MCF 10A (cell line): ENCODE measurements around the gene APOD. TPM values are rescaled to one million over a fixed set of nuclear protein-coding genes. Genes with fewer than 3 reads are reported as not detected.
A peak's percentile ranks its signal among the peaks of the same experiment; 100 is the strongest.

Experiments used
- BruUV-seq: library from RNA; stranded (reverse); fragments of 400-500 nt; replicated peaks from 2 replicates; lab custom pipeline; 2021; lab: Mats Ljungman, UMichigan
- CTCF ChIA-PET: fragments of 300-600 bp; sonication (Branson Sonifier 250); formaldehyde crosslinking; extraction: SDS; loops from one replicate; lab custom pipeline; 2021; ENCODE audit warnings: antibody characterized with exemption, inconsistent platforms; lab: Yijun Ruan, JAX
- POLR2A ChIA-PET: fragments of 300-600, 350-650 bp; sonication (Branson Sonifier 250); formaldehyde crosslinking; extraction: SDS; loops from one replicate; lab custom pipeline; 2020; ENCODE audit warnings: antibody characterized with exemption, inconsistent platforms; lab: Yijun Ruan, JAX
- DNase-seq: peaks from one replicate; pipeline ENCODE4 v3.0.0-alpha.2; 2018; ENCODE audit not compliant: unreplicated experiment
- H3K27ac Mint-ChIP-seq: one replicate; pipeline ENCODE4 v1.8.0; 2022; ENCODE audit warnings: mild to moderate bottlenecking, low read depth, mixed read lengths; ENCODE audit not compliant: unreplicated experiment
- H3K27me3 Mint-ChIP-seq: one replicate; pipeline ENCODE4 v1.8.0; 2022; ENCODE audit warnings: mixed read lengths; ENCODE audit not compliant: insufficient read depth, unreplicated experiment
- H3K36me3 Mint-ChIP-seq: one replicate; pipeline ENCODE4 v1.8.0; 2022; ENCODE audit warnings: mild to moderate bottlenecking, moderate library complexity, mixed read lengths; ENCODE audit not compliant: insufficient read depth, unreplicated experiment
- H3K4me1 Mint-ChIP-seq: one replicate; pipeline ENCODE4 v1.8.0; 2022; ENCODE audit warnings: mixed read lengths; ENCODE audit not compliant: insufficient read depth, unreplicated experiment
- H3K4me3 Mint-ChIP-seq: one replicate; pipeline ENCODE4 v1.8.0; 2022; ENCODE audit warnings: mild to moderate bottlenecking, moderate library complexity, mixed read lengths; ENCODE audit not compliant: unreplicated experiment
- H3K9me3 Mint-ChIP-seq: one replicate; pipeline ENCODE4 v1.8.0; 2022; ENCODE audit warnings: mixed read lengths; ENCODE audit not compliant: unreplicated experiment
- CTCF ChIP-seq: fragments of 200-600 bp; IDR thresholded peaks from one replicate; pipeline ENCODE4 v1.8.0; 2022; ENCODE audit warnings: antibody characterized with exemption, mild to moderate bottlenecking; ENCODE audit not compliant: unreplicated experiment
- intact Hi-C: fragments of 100-400 bp; cut with micrococcal nuclease; formaldehyde crosslinking; loops from 2 replicates; pipeline ENCODE4 v1.14.1; 2022
- total RNA-seq: library from RNA; stranded (reverse); gene quantifications from 2 replicates; pipeline ENCODE4 v1.2.3, GENCODE V29; 2022

Gene APOD
- total RNA-seq, 1 experiment from 2014 or later: 1.9 TPM

GRCh38 chr3:195542698-195543499 lies 40.8 kb downstream of the APOD start, which contains the start of gene PPP1R2:
Gene PPP1R2, minus strand, starts transcription at chr3:195543325. Its CDS starts 300 bp downstream, at chr3:195543025.
- ChIA-PET POLR2A (interaction anchor here (0.6 to 3.2 kb wide), 28 partner anchors 9 to 872 kb away, joined by 3 to 37 read pairs (median 4); partner anchors contain the start of genes ACAP2, LSG1 and XXYLT1), CTCF (interaction anchor here (0.9 to 2.4 kb wide), 4 partner anchors 20 to 870 kb away, joined by 3 to 12 read pairs (median 4); partner anchors contain the start of gene XXYLT1)
- peak; percentile 94 for DNase-seq
- peaks cover 31% of the 10 kb centered on the region for H3K4me1 Mint-ChIP-seq
- H3K27ac Mint-ChIP-seq: peak within 1 kb of the TSS; percentile 92
- no peaks in the 10 kb centered on the region for H3K9me3 Mint-ChIP-seq
- H3K27me3 Mint-ChIP-seq: no peaks in the 10 kb centered on the region
- intact Hi-C loops: loop anchor here (10.0 kb wide), 1 partner anchor 112 kb away; no protein-coding TSS in a partner anchor
- TSS peak; percentile 38 for BruUV-seq
- peak within 1 kb of the TSS; percentile 76 for H3K4me3 Mint-ChIP-seq
- peaks cover 12% of the 10 kb centered on the region for H3K36me3 Mint-ChIP-seq
- TF ChIP-seq CTCF: no peak

DNA sequence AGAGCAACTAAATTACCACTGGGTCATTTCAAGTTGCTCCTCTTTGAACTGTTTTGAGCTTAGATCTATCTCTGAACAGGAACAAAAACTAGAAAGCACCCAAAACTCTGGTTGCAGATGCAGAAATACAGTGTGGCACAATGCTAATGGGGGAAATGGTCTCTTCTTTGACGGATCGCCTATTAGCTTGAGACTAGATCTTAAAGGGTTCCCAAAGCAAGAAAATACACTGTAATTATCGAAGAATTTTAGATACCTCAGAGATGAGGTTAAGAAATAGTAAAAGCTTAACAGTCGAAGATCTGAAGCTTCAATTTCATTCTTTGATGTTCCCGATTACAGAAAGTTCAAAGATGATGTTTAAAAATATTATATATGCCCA lies 41.4 kb downstream of the APOD start:
- Mint-ChIP-seq H3K4me1 (peaks cover 29% of the 10 kb centered on the region), H3K27me3 (no peaks in the 10 kb centered on the region), H3K9me3 (no peaks in the 10 kb centered on the region), H3K27ac (peak overlapping the region; percentile 92), H3K4me3 (peak overlapping the region; percentile 76), H3K36me3 (peaks cover 9% of the 10 kb centered on the region)
- no TSS peak for BruUV-seq
- TF ChIP-seq CTCF: no peak
- DNase-seq: peak; percentile 15
- CTCF ChIA-PET: interaction anchor here (0.6 to 2.4 kb wide), 5 partner anchors 19 to 870 kb away, joined by 3 to 12 read pairs (median 3); partner anchors contain the start of gene XXYLT1
- intact Hi-C loops: loop anchor here (10.0 kb wide), 1 partner anchor 112 kb away; no protein-coding TSS in a partner anchor
- POLR2A ChIA-PET: interaction anchor here (0.7 to 3.2 kb wide), 23 partner anchors 9 to 870 kb away, joined by 3 to 37 read pairs (median 5); partner anchors contain the start of genes ACAP2, LSG1 and XXYLT1

GRCh38 chr3:195540511-195540910 lies 43.2 kb downstream of the APOD start:
- TF ChIP-seq CTCF: no peak
- ChIA-PET POLR2A (no interaction called here), CTCF (interaction anchor here (2.4 kb wide), 1 partner anchor 269 kb away, joined by 12 read pairs; the partner anchor contains the start of gene XXYLT1)
- Mint-ChIP-seq H3K27ac (no peak overlapping the region), H3K9me3 (no peaks in the 10 kb centered on the region), H3K36me3 (no peaks in the 10 kb centered on the region), H3K4me1 (peaks cover 16% of the 10 kb centered on the region), H3K27me3 (no peaks in the 10 kb centered on the region), H3K4me3 (peak overlapping the region; percentile 76)
- intact Hi-C loops: loop anchor here (10.0 kb wide), 1 partner anchor 114 kb away; no protein-coding TSS in a partner anchor
- BruUV-seq: no TSS peak
- no peak for DNase-seq

DNA sequence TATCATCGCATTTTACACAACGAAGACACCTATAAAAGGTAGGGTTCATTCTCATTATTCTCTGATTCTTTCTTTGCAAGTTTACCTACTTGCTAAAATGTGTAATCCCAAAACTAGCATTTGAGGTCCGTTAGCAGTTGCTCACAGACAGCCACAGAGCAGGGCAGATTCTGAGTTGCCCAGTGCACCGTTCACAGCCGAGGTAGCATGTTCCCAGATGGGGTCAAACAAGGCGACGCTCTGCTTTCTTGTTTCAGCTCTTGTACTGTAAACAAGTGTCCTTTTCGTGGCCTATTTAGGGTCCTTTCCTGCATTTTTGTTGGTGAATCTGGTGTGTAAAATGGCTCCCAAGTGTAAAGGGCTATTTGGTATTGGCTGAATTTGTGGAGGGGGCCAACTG lies 43.7 kb downstream of the APOD start:
- no peaks in the 10 kb centered on the region for H3K9me3 Mint-ChIP-seq
- TF ChIP-seq CTCF: no peak
- no peaks in the 10 kb centered on the region for H3K27me3 Mint-ChIP-seq
- POLR2A ChIA-PET: no interaction called here
- intact Hi-C loops: loop anchor here (10.0 kb wide), 1 partner anchor 115 kb away; no protein-coding TSS in a partner anchor
- no peak overlapping the region for H3K4me3 Mint-ChIP-seq
- DNase-seq: no peak
- BruUV-seq: no TSS peak
- no peak overlapping the region for H3K27ac Mint-ChIP-seq
- peaks cover 17% of the 10 kb centered on the region for H3K4me1 Mint-ChIP-seq
- no peaks in the 10 kb centered on the region for H3K36me3 Mint-ChIP-seq
- CTCF ChIA-PET: no interaction called here
